ENCODE results near the gene NME3. TPM values are rescaled to one million over a fixed set of nuclear protein-coding genes. Genes with fewer than 3 reads are reported as not detected.

NME3 gene
- 10 to 100 TPM; 43.1 to 45.1 TPM for total RNA-seq

GRCh38 chr16:1771188-1771863 is at the start of gene NME3:
Gene NME3 (minus strand): TSS chr16:1771543. CDS start chr16:1771534, 9 bp downstream.

GRCh38 chr16:1793578-1794220 is 22.4 kb upstream of the NME3 start, which contains the start of gene IGFALS:
Gene IGFALS (minus strand): TSS chr16:1793705. CDS start chr16:1793652, 53 bp downstream.

GRCh38 chr16:1782408-1783264 is 11.3 kb upstream of the NME3 start, which contains the start of the genes NUBP2 and SPSB3:
Gene NUBP2 (plus strand): TSS chr16:1782960. CDS start chr16:1783021, 61 bp downstream.
Gene SPSB3 (minus strand): TSS chr16:1782571. CDS start chr16:1781483, 1,088 bp downstream.

GRCh38 chr16:1772908-1773702 is 1.8 kb upstream of the NME3 start, which contains the start of gene MRPS34:
Gene MRPS34 (minus strand): TSS chr16:1773134. CDS start chr16:1773119, 15 bp downstream.

GRCh38 chr16:1772362-1772907 is 1.1 kb upstream of the NME3 start, which contains the start of gene EME2:
Gene EME2 (plus strand): TSS chr16:1772810. CDS start chr16:1773228, 418 bp downstream.

Small RNA genes lying within 50 kb of the gene (microRNA-seq; reads per million reads assigned to microRNA genes)
- 2.7 reads per million, percentile 12 among the genes with 10 or more reads in this experiment for gene MIR3177 (ENCODE audit: borderline microRNAs expressed, borderline replicate concordance)

Other genes starting within 250 kb of the NME3 start
- gene TMEM204, start 237.9 kb downstream of the NME3 start, total RNA-seq: 10 to 100 TPM; 64.2 to 65.7 TPM
- 10 to 100 TPM; 11.7 to 13.4 TPM for gene IFT140, start 159.5 kb downstream of the NME3 start, total RNA-seq
- gene CRAMP1, start 159.2 kb downstream of the NME3 start, total RNA-seq: 10 to 100 TPM; 27.4 to 28.1 TPM
- gene JPT2, start 93.3 kb downstream of the NME3 start, total RNA-seq: 10 to 100 TPM; 45.1 to 47.1 TPM
- 100 to 1,000 TPM; 107 to 115 TPM for gene MAPK8IP3, start 65.3 kb downstream of the NME3 start, total RNA-seq
- gene EME2, start 1.3 kb upstream of the NME3 start, total RNA-seq: 10 to 100 TPM; 26.6 to 27.4 TPM
- 10 to 100 TPM; 88.3 to 89.4 TPM for gene MRPS34, start 1.6 kb upstream of the NME3 start, total RNA-seq
- gene SPSB3, start 11.0 kb upstream of the NME3 start, total RNA-seq: 10 to 100 TPM; 53.5 to 53.7 TPM
- 10 to 100 TPM; 45.7 to 47.8 TPM for gene NUBP2, start 11.4 kb upstream of the NME3 start, total RNA-seq
- under 1 TPM in 1 of 2 experiments, not detected in 1; 0.15 TPM for gene IGFALS, start 22.2 kb upstream of the NME3 start, total RNA-seq
- gene HAGH, start 55.3 kb upstream of the NME3 start, total RNA-seq: 10 to 100 TPM; 41.0 to 44.3 TPM
- 10 to 100 TPM; 11.3 to 11.5 TPM for gene FAHD1, start 55.7 kb upstream of the NME3 start, total RNA-seq
- gene MEIOB, start 100.6 kb upstream of the NME3 start, total RNA-seq: not detected
- gene HS3ST6, start 146.9 kb upstream of the NME3 start, total RNA-seq: not detected
- 10 to 100 TPM; 13.7 to 13.8 TPM for gene MSRB1, start 171.7 kb upstream of the NME3 start, total RNA-seq
- gene RPL3L, start 183.1 kb upstream of the NME3 start, total RNA-seq: not detected
- gene NDUFB10, start 188.0 kb upstream of the NME3 start, total RNA-seq: 100 to 1,000 TPM; 110 to 120 TPM
- 1,000 to 10,000 TPM; 3,275 to 3,410 TPM for gene RPS2, start 193.3 kb upstream of the NME3 start, total RNA-seq
- gene RNF151, start 195.3 kb upstream of the NME3 start, total RNA-seq: not detected
- 10 to 100 TPM; 24.4 to 27.4 TPM for gene TBL3, start 200.5 kb upstream of the NME3 start, total RNA-seq
- under 1 TPM; 0.40 to 0.77 TPM for gene NOXO1, start 209.9 kb upstream of the NME3 start, total RNA-seq
- gene GFER, start 212.7 kb upstream of the NME3 start, total RNA-seq: 10 to 100 TPM; 26.6 to 27.3 TPM
- gene SYNGR3, start 218.4 kb upstream of the NME3 start, total RNA-seq: 1 to 10 TPM; 2.2 to 2.8 TPM
- 10 to 100 TPM; 51.5 to 52.2 TPM for gene ZNF598, start 238.3 kb upstream of the NME3 start, total RNA-seq
- gene NPW, start 248.2 kb upstream of the NME3 start, total RNA-seq: under 1 TPM; 0.24 to 0.48 TPM

All from activated naive CD4-positive, alpha-beta T cell treated with anti-CD3 and anti-CD28 coated beads, Interleukin-2, amount 10 ng/mL, durations not matched to agents 5 hours and 36 hours (primary cell).